ENCODE results near the gene HMGN2.

HMGN2 gene

DNA sequence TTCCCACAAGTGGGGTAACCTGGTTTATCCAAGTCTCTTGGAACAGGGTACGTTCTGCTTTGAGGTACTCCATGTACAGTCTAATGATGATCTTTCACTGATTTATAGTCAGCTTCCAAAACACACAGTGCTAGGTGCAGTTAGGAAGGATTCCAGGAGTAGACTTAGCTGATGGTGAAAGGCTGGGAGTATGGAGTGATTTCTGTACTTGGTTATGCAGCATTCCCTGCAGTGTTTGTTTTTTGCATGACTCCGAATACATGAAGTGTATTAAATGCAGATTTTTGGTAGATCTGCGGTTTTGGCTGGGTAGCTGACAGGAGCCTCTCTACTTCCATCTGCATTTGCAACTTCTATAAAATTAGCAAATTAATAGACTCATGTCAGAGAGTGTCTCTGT is 3.7 kb downstream of the HMGN2 start:
- H3K27me3 ChIP-seq: no peaks in the 10 kb centered on the region
- peaks cover 50% of the 10 kb centered on the region for H4K20me1 ChIP-seq
- peaks cover 68% of the 10 kb centered on the region for H3K36me3 ChIP-seq
- no peak overlapping the region for H3K27ac ChIP-seq
- H3K4me2 ChIP-seq: no peak overlapping the region
- no peaks in the 10 kb centered on the region for H3K9me3 ChIP-seq
- no peak for TF ChIP-seq Cebpa-rat (IDR thresholded peaks at IDR 0.05)
- peaks cover 34% of the 10 kb centered on the region for H3K4me1 ChIP-seq
- H3K4me3 ChIP-seq: no peak overlapping the region
- H3K9ac ChIP-seq: no peak overlapping the region

DNA sequence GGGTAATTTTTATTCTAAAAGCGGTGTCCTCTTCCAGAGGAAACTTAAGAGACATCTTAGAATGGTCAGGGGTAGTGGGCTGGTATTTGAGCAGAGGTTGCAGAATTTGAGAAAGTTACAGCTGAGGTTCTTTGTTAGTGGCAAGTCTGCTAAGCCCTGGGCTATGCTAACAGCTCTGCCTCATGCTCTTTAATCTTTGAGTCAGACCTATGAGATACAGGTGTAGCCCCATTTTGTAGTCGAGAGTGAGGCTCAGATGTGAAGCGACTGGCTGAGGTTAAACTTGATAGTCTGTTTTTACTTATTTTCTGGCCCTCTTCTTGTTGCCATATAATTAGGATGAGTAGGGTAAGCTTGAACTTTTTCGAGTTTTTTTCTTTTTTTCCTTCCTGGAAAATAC is 4.7 kb downstream of the HMGN2 start:
- H3K4me1 ChIP-seq: peaks cover 24% of the 10 kb centered on the region
- H3K27ac ChIP-seq: no peak overlapping the region
- no peak overlapping the region for H3K4me3 ChIP-seq
- no peak overlapping the region for H3K9ac ChIP-seq
- H4K20me1 ChIP-seq: peaks cover 40% of the 10 kb centered on the region
- no peak overlapping the region for H3K4me2 ChIP-seq
- no peaks in the 10 kb centered on the region for H3K9me3 ChIP-seq
- H3K27me3 ChIP-seq: no peaks in the 10 kb centered on the region
- H3K36me3 ChIP-seq: peaks cover 76% of the 10 kb centered on the region
- no peak for TF ChIP-seq Cebpa-rat (IDR thresholded peaks at IDR 0.05)

DNA sequence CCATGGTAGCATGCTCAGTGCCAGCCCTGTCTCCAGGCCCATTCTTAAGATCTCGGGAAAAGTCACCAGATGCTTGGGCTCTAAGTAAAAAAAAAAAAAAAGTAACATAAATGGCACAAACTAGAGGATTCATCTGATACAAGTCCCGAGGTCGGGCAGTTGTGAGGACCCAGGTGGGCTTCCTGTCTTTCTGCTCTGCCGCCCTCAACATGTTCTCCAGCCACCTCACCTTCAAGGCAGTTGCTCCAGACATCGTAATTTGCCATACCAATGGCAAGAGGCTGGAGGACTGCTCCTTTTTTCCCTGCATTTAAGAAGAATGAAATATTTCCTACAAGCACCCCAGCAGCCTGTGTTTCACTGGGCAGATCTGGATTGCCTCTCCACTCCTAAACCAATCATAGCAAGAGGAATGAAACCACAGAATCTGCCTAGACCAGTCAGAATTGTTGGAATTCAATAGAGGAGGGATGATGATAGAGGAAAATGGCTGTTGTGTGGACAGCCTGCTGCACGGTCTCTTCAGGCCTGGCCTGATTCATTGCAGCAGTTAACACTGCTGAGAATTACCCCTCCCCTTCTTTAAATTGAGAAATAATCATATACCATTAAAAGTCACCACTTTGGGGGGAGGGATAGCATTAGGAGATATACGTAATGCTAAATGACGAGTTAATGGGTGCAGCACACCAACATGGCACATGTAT is 5.4 kb downstream of the HMGN2 start:
- no peaks in the 10 kb centered on the region for H3K9me3 ChIP-seq
- TF ChIP-seq Cebpa-rat (IDR thresholded peaks at IDR 0.05): no peak
- H3K27ac ChIP-seq: no peak overlapping the region
- H3K9ac ChIP-seq: no peak overlapping the region
- no peak overlapping the region for H3K4me3 ChIP-seq
- no peak overlapping the region for H3K4me2 ChIP-seq
- peaks cover 82% of the 10 kb centered on the region for H3K36me3 ChIP-seq
- H4K20me1 ChIP-seq: peaks cover 40% of the 10 kb centered on the region
- no peaks in the 10 kb centered on the region for H3K27me3 ChIP-seq
- H3K4me1 ChIP-seq: peaks cover 24% of the 10 kb centered on the region

DNA sequence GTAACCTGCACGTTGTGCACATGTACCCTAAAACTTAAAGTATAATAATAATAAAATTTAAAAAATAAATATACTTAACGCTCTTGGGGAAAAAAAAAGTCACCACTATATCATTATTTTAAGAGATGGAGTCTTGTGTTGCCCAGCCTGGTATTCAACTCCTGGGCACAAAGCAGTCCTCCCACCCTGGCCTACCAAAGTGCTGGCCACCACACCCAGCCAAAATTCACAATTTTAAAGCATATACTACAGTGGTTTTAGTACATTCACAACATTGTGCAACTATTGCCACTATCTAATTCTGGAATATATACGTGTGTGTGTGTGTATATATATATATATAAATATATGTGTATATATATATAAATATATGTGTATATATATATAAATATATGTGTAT is 5.9 kb downstream of the HMGN2 start:
- H4K20me1 ChIP-seq: peaks cover 39% of the 10 kb centered on the region
- peaks cover 84% of the 10 kb centered on the region for H3K36me3 ChIP-seq
- no peak overlapping the region for H3K27ac ChIP-seq
- H3K4me3 ChIP-seq: no peak overlapping the region
- no peaks in the 10 kb centered on the region for H3K27me3 ChIP-seq
- peaks cover 24% of the 10 kb centered on the region for H3K4me1 ChIP-seq
- no peak for TF ChIP-seq Cebpa-rat (IDR thresholded peaks at IDR 0.05)
- no peak overlapping the region for H3K4me2 ChIP-seq
- no peak overlapping the region for H3K9ac ChIP-seq
- H3K9me3 ChIP-seq: no peaks in the 10 kb centered on the region

DNA sequence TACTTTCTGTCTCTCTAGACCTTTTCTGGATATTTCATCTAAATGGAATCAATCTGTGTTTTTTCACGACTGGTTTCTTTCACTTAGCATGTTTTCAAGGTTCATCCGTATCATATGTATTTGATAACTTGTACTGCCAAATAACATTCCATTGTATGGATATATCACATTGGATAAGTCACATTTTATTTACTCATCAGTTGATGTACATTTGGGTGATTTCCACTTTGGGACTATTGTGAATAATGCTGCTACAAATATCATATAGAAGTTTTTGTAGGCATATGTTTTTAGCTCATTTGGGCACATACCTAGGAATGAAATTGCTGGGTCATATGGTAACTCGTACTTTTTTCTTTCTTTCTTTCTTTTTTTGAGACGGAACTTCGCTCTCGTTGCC is 6.7 kb downstream of the HMGN2 start:
- H3K4me3 ChIP-seq: no peak overlapping the region
- no peak overlapping the region for H3K4me2 ChIP-seq
- peaks cover 79% of the 10 kb centered on the region for H3K36me3 ChIP-seq
- no peak overlapping the region for H3K9ac ChIP-seq
- H4K20me1 ChIP-seq: peaks cover 30% of the 10 kb centered on the region
- no peak overlapping the region for H3K27ac ChIP-seq
- no peak for TF ChIP-seq Cebpa-rat (IDR thresholded peaks at IDR 0.05)
- peaks cover 17% of the 10 kb centered on the region for H3K4me1 ChIP-seq
- H3K9me3 ChIP-seq: no peaks in the 10 kb centered on the region
- H3K27me3 ChIP-seq: no peaks in the 10 kb centered on the region

DNA sequence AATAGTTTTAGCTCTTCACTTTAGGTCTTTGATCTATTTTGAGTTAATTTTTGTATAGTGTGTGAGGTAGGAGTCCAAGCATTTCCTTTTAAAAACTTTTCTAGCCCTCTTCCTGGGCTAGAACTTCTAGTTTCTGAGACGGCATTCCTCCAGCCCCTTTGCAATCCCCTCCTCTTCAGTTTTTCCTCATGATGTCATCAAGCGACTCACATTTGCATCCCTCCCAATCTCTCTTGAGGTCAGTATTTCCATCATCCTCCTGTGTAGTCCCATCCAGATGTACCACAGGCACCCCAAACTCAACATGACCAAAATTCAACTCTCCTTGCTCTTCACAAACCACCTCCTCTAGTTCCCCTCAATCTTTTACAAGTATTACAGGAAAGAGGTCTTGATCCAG is 10.7 kb downstream of the HMGN2 start:
- H3K4me3 ChIP-seq: no peak overlapping the region
- no peak overlapping the region for H3K27ac ChIP-seq
- no peak for TF ChIP-seq Cebpa-rat (IDR thresholded peaks at IDR 0.05)
- H3K9ac ChIP-seq: no peak overlapping the region
- no peaks in the 10 kb centered on the region for H3K27me3 ChIP-seq
- no peaks in the 10 kb centered on the region for H4K20me1 ChIP-seq
- H3K4me1 ChIP-seq: no peaks in the 10 kb centered on the region; the same call in 1 of the 2 replicates
- peaks cover 46% of the 10 kb centered on the region for H3K36me3 ChIP-seq
- H3K9me3 ChIP-seq: no peaks in the 10 kb centered on the region
- H3K4me2 ChIP-seq: no peak overlapping the region

DNA sequence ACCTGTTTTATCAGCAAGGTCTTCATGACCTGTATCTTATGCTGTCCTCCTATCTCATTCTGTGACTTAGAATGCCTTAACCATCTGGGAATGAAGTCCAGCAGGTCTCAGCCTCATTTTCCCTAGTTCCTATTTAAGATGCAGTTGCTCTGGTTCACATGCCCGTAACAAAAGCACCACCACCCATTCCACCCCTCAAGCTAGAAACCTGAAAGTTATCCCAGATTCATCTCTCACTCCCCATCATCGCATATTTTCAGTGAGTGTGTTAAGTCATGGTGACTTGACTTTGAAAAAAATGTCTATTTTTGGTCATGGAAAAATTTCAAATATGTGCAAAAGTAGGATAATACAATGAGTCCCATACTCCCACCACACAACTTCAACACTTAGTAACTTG is 11.7 kb downstream of the HMGN2 start:
- Histone ChIP-seq H3K36me3 (peaks cover 40% of the 10 kb centered on the region), H3K9ac (no peak overlapping the region), H3K4me3 (no peak overlapping the region), H3K27ac (no peak overlapping the region), H3K9me3 (no peaks in the 10 kb centered on the region), H4K20me1 (no peaks in the 10 kb centered on the region), H3K27me3 (no peaks in the 10 kb centered on the region), H3K4me1 (no peaks in the 10 kb centered on the region; the same call in 1 of the 2 replicates), H3K4me2 (no peak overlapping the region)
- no peak for TF ChIP-seq Cebpa-rat (IDR thresholded peaks at IDR 0.05)

DNA sequence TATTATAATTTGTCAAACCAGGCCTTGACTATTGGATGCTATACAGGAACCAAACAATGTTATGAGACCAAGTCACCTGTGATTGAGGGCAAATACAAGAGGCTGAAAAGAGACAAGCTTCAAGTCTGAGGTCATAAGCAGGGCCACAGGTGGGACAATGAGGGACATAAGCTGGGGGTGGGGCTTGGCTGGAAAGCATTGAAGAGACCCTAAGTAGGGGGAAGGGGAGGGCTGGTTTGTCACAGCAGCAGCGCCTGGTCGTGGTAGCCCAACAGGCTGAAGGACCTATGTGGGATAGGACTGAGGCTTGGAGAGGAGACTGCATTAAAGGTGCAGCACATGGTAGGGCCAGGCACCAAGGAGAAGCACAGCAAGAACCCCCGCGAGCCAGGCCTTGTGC is 17.9 kb downstream of the HMGN2 start:
- no peak for TF ChIP-seq Cebpa-rat (IDR thresholded peaks at IDR 0.05)
- no peak overlapping the region for H3K4me3 ChIP-seq
- H3K4me2 ChIP-seq: no peak overlapping the region
- H3K27ac ChIP-seq: no peak overlapping the region
- H3K9me3 ChIP-seq: no peaks in the 10 kb centered on the region
- no peaks in the 10 kb centered on the region for H3K36me3 ChIP-seq
- no peaks in the 10 kb centered on the region for H3K4me1 ChIP-seq
- H4K20me1 ChIP-seq: no peaks in the 10 kb centered on the region
- H3K9ac ChIP-seq: no peak overlapping the region
- no peaks in the 10 kb centered on the region for H3K27me3 ChIP-seq

DNA sequence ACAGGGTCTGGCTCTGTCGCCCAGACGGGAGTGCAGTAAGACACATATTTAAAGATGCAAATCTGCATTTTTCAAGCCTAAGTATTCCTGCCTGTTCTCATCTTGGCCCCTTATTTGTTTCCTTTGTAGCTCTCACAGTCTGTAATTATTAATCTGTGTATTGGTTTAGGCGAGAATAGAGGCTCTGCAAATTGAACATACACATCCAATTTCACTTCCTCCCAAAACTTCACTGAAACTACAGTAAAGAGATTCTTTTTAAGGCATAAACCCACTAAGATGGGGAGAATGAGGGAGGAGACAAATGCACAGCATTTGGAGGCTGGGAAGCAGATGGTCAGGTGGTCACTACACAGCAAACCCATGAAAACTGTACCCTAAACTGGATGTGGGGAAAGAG is 21.0 kb downstream of the HMGN2 start:
- Histone ChIP-seq H3K36me3 (no peaks in the 10 kb centered on the region), H3K27me3 (no peaks in the 10 kb centered on the region), H3K9ac (no peak overlapping the region), H3K4me2 (no peak overlapping the region), H4K20me1 (no peaks in the 10 kb centered on the region), H3K4me1 (peaks cover 6% of the 10 kb centered on the region; the same call in 1 of the 2 replicates), H3K9me3 (no peaks in the 10 kb centered on the region), H3K27ac (no peak overlapping the region), H3K4me3 (no peak overlapping the region)
- TF ChIP-seq Cebpa-rat (IDR thresholded peaks at IDR 0.05): no peak

DNA sequence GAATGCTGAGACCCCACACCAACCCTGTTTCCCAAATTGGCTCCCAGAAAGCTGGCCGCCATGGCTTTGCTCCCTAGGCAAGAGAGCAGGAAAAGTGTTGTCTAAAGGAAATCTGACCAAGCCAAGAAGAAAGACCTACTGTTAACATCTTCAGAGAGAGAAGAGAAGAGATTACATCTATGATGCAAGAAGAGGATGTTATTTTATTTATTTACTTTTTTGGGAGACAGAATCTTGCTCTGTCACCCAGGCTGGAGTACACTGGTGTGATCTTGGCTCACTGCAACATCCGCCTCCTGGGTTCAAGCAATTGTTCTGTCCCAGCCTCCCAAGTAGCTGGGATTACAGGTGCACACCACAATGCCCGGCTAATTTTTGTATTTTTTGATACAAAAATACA is 21.7 kb downstream of the HMGN2 start:
- no peak overlapping the region for H3K4me2 ChIP-seq
- no peak overlapping the region for H3K4me3 ChIP-seq
- H3K27me3 ChIP-seq: no peaks in the 10 kb centered on the region
- H3K36me3 ChIP-seq: no peaks in the 10 kb centered on the region
- H4K20me1 ChIP-seq: no peaks in the 10 kb centered on the region
- peaks cover 8% of the 10 kb centered on the region for H3K4me1 ChIP-seq
- H3K27ac ChIP-seq: no peak overlapping the region
- no peak overlapping the region for H3K9ac ChIP-seq
- no peak for TF ChIP-seq Cebpa-rat (IDR thresholded peaks at IDR 0.05)
- H3K9me3 ChIP-seq: no peaks in the 10 kb centered on the region

DNA sequence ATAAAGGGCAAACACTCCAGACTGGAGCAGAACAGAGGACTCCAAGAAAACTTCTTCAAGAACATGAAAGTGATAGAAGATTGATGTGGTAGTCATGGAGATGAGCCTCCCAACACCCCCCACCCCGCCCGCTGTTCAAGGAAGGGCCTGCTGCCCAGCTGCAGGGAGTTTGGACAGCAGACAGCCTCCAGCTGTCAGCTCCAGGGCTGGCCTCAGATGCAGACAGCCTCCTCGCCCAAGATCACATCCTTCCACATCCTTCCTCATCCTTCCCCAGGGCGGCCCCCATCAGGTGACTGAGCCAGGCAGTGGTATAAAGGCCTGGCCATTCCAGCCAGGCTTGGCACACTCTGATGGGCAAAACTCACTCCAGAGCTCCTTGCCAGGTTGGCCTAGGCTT is 24.6 kb downstream of the HMGN2 start:
- Histone ChIP-seq H3K9ac (no peak overlapping the region), H3K4me2 (no peak overlapping the region), H3K36me3 (no peaks in the 10 kb centered on the region), H4K20me1 (no peaks in the 10 kb centered on the region), H3K9me3 (no peaks in the 10 kb centered on the region), H3K27me3 (no peaks in the 10 kb centered on the region), H3K4me1 (peaks cover 27% of the 10 kb centered on the region), H3K27ac (no peak overlapping the region), H3K4me3 (no peak overlapping the region)
- TF ChIP-seq Cebpa-rat (IDR thresholded peaks at IDR 0.05): no peak

Data from BLaER1 (cell line).